NCI-H2081 treated with DMSO at 0.1 percent for 48 hours (cell line): Measurements from ENCODE around the gene SH3GL1.
"Not testable (repeated sequence)": the region's sequence is repeated elsewhere in the genome, so short reads cannot be mapped to it uniquely, and the experiment has no call there.

Experiments
- DNase-seq: peaks from one replicate; lab custom pipeline; 2025; lab: John Stamatoyannopoulos, UW

SH3GL1 gene

GRCh38 chr19:4362831-4363545, 37.4 kb downstream of the SH3GL1 start:
- DNase-seq = no peak

GRCh38 chr19:4362101-4362828, 38.1 kb downstream of the SH3GL1 start:
- no peak for DNase-seq

- DNase-seq = no peak
Measured at GRCh38 chr19:4361152-4362046, 38.9 kb downstream of the SH3GL1 start.

- DNase-seq = no peak
Measured at GRCh38 chr19:4360641-4361151, 39.7 kb downstream of the SH3GL1 start.

- no peak for DNase-seq
Measured at GRCh38 chr19:4360081-4360569, 40.2 kb downstream of the SH3GL1 start.

- no peak for DNase-seq
Measured at GRCh38 chr19:4359627-4360000, 40.7 kb downstream of the SH3GL1 start.

GRCh38 chr19:4358709-4359626, 41.4 kb downstream of the SH3GL1 start:
- no peak for DNase-seq

- DNase-seq = no peak
Measured at GRCh38 chr19:4357921-4358326, 42.4 kb downstream of the SH3GL1 start.

- DNase-seq = no peak
Measured at GRCh38 chr19:4357095-4357797, 43.1 kb downstream of the SH3GL1 start.

GRCh38 chr19:4354897-4355296, 45.5 kb downstream of the SH3GL1 start:
- no peak for DNase-seq

- no peak for DNase-seq
Measured at GRCh38 chr19:4354282-4354681, 46.1 kb downstream of the SH3GL1 start.

- no peak for DNase-seq
Measured at GRCh38 chr19:4352701-4353121, 47.6 kb downstream of the SH3GL1 start.

- no peak for DNase-seq
Measured at GRCh38 chr19:4350726-4351125, 49.6 kb downstream of the SH3GL1 start.

- DNase-seq = no peak
Measured at GRCh38 chr19:4350111-4350510, 50.2 kb downstream of the SH3GL1 start.

- not testable (repeated sequence) for DNase-seq
Measured at GRCh38 chr19:4349225-4349624, 51.1 kb downstream of the SH3GL1 start.

- DNase-seq = no peak
Measured at GRCh38 chr19:4347521-4347920, 52.8 kb downstream of the SH3GL1 start.

- no peak for DNase-seq
Measured at GRCh38 chr19:4346020-4346383, 54.3 kb downstream of the SH3GL1 start.

GRCh38 chr19:4345342-4346019, 54.9 kb downstream of the SH3GL1 start:
- no peak for DNase-seq

GRCh38 chr19:4343370-4344307, 56.7 kb downstream of the SH3GL1 start, which contains the start of gene MPND:
Gene MPND, plus strand, starts transcription at chr19:4343562. Its CDS starts 32 bp downstream, at chr19:4343594.
- DNase-seq = no peak
